OCI-LY1 (cell line): ENCODE data around the gene RPL13.

ENCODE experiments used
- EZH2 ChIP-seq: fragments of 200-600 bp; sonication (generic), shearing (Covaris generic); IDR thresholded peaks from 2 replicates; pipeline ENCODE4 v1.8.0; 2017; ENCODE audit warnings: borderline replicate concordance, mixed run types, mild to moderate bottlenecking, antibody characterized with exemption, low read length, moderate library complexity, mixed read lengths
- TF ChIP-seq, protein P1 (sequence below): fragments of 200-600 bp; sonication (generic), shearing (Covaris generic); IDR thresholded peaks from 2 replicates; pipeline ENCODE4 v1.5.1; 2017; ENCODE audit warnings: mild to moderate bottlenecking, antibody characterized with exemption, low read length, moderate library complexity, mixed read lengths

DNA sequence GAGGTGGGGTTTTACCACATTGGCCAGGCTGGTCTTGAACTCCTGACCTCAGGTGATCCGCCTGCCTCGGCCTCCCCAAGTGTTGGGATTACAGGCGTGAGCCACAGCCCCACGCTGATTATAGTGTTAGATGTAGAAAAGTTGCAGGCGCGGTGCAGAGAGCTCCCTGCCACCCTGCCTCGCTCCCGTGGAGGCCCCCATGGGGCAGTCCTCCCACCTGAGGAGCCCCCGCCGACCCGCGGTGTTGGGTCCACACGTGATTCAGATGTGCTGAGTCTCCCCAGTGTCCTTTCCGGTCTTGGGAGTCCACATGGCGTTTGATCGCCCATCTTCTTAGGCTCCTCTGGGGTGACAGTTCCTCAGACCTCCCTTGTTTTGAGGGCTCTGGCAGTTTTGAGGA, 5.2 kb upstream of the RPL13 start:
- TF ChIP-seq, protein P1, sequence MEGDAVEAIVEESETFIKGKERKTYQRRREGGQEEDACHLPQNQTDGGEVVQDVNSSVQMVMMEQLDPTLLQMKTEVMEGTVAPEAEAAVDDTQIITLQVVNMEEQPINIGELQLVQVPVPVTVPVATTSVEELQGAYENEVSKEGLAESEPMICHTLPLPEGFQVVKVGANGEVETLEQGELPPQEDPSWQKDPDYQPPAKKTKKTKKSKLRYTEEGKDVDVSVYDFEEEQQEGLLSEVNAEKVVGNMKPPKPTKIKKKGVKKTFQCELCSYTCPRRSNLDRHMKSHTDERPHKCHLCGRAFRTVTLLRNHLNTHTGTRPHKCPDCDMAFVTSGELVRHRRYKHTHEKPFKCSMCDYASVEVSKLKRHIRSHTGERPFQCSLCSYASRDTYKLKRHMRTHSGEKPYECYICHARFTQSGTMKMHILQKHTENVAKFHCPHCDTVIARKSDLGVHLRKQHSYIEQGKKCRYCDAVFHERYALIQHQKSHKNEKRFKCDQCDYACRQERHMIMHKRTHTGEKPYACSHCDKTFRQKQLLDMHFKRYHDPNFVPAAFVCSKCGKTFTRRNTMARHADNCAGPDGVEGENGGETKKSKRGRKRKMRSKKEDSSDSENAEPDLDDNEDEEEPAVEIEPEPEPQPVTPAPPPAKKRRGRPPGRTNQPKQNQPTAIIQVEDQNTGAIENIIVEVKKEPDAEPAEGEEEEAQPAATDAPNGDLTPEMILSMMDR = no peak
- no peak for TF ChIP-seq EZH2
